ENCODE measurements around the gene PRKRA. TPM values are rescaled to one million over a fixed set of nuclear protein-coding genes. Genes with fewer than 3 reads are reported as not detected.

The PRKRA gene
- total RNA-seq, 6 experiments from 2014 or later: 11.2 to 20.5 (median 14.4) TPM

GRCh38 chr2:178418426-178418825 lies 32.5 kb downstream of the PRKRA start:
- DNase-seq (no peak), ATAC-seq (no peak)
- no peak overlapping the region for H3K27ac ChIP-seq
- H3K4me3 ChIP-seq: no peak overlapping the region
- no peaks in the 10 kb centered on the region for H3K9me3 ChIP-seq
- H3K27me3 ChIP-seq: no peaks in the 10 kb centered on the region
- no peaks in the 10 kb centered on the region for H3K4me1 ChIP-seq
- WGBS (ENCODE audit: insufficient coverage, low coverage, low lambda C conversion rate, missing lambda C conversion rate): 100% methylated on average over 1 of the region's 1 CpG
- TF ChIP-seq, protein P1, sequence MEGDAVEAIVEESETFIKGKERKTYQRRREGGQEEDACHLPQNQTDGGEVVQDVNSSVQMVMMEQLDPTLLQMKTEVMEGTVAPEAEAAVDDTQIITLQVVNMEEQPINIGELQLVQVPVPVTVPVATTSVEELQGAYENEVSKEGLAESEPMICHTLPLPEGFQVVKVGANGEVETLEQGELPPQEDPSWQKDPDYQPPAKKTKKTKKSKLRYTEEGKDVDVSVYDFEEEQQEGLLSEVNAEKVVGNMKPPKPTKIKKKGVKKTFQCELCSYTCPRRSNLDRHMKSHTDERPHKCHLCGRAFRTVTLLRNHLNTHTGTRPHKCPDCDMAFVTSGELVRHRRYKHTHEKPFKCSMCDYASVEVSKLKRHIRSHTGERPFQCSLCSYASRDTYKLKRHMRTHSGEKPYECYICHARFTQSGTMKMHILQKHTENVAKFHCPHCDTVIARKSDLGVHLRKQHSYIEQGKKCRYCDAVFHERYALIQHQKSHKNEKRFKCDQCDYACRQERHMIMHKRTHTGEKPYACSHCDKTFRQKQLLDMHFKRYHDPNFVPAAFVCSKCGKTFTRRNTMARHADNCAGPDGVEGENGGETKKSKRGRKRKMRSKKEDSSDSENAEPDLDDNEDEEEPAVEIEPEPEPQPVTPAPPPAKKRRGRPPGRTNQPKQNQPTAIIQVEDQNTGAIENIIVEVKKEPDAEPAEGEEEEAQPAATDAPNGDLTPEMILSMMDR (IDR thresholded peaks at IDR 0.05): no peak
- TF ChIP-seq POLR2A (IDR thresholded peaks at IDR 0.05): no peak
- no peaks in the 10 kb centered on the region for H3K36me3 ChIP-seq
- intact Hi-C loops (cut with DNase I): no loop called here

DNA sequence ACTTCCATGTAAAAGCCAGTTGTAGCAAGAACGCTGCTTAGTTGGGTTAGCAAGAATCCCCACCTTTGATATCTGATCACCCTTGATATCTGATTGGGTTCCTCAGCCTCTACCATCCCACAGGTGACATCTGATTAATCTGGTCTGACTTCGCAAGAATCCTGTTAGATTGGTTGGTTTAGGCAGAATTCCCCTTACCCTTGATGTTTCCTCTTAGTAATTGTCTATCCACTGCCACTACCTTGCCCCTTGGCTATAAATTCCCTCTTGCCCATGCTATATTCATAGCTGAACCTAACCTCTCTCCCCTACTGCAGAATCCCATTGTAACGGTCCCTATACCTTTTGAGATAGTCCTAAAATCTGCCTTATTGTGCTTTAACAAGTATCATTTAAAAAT lies 33.1 kb downstream of the PRKRA start:
- intact Hi-C loops (cut with DNase I): no loop called here
- H3K27me3 ChIP-seq: no peaks in the 10 kb centered on the region
- DNase-seq: no peak
- no peaks in the 10 kb centered on the region for H3K9me3 ChIP-seq
- no peak overlapping the region for H3K4me3 ChIP-seq
- H3K4me1 ChIP-seq: no peaks in the 10 kb centered on the region
- ATAC-seq: no peak
- TF ChIP-seq, protein P1 (IDR thresholded peaks at IDR 0.05): no peak
- no peak for TF ChIP-seq POLR2A (IDR thresholded peaks at IDR 0.05)
- 68% methylated on average over 2 of the region's 3 CpGs for WGBS (ENCODE audit: insufficient coverage, low coverage, low lambda C conversion rate, missing lambda C conversion rate)
- no peak overlapping the region for H3K27ac ChIP-seq
- no peaks in the 10 kb centered on the region for H3K36me3 ChIP-seq

DNA sequence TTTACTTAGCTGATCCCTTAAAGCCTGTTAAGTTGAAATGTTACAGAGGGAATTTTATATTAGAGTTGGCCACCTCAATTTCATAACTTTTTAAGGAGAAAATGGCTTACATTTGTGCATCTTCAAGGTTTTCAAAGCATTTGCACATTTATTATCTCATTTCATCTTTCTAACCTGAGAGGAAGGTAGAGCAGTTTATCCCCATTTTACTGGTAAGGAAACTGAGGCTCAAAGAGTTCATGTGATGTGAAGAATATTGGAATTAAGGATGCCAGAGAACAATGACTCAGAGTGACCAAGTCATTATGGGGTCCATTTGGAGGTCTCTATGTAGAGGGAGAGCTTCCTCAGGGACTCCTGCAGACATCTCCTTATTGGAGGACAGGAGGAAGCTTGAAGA lies 35.0 kb downstream of the PRKRA start:
- intact Hi-C loops (cut with DNase I): no loop called here
- H3K27me3 ChIP-seq: no peaks in the 10 kb centered on the region
- TF ChIP-seq, protein P1 (IDR thresholded peaks at IDR 0.05): no peak
- no peak for TF ChIP-seq POLR2A (IDR thresholded peaks at IDR 0.05)
- no peak overlapping the region for H3K27ac ChIP-seq
- ATAC-seq (no peak), DNase-seq (no peak)
- no peaks in the 10 kb centered on the region for H3K4me1 ChIP-seq
- H3K9me3 ChIP-seq: no peaks in the 10 kb centered on the region
- no peak overlapping the region for H3K4me3 ChIP-seq
- H3K36me3 ChIP-seq: no peaks in the 10 kb centered on the region

GRCh38 chr2:178414266-178415247 lies 36.4 kb downstream of the PRKRA start:
- ATAC-seq: peak; percentile 96 to 98 (median 96)
- peak overlapping the region; percentile 72 to 86 (median 83) for H3K27ac ChIP-seq
- H3K9me3 ChIP-seq: no peaks in the 10 kb centered on the region
- TF ChIP-seq POLR2A (IDR thresholded peaks at IDR 0.05): peak; percentile 21
- TF ChIP-seq, protein P1 (IDR thresholded peaks at IDR 0.05): peak; percentile 60 to 89 (median 86)
- intact Hi-C loops (cut with DNase I): no loop called here
- DNase-seq: peak; percentile 88 to 90 (median 89)
- no peaks in the 10 kb centered on the region for H3K27me3 ChIP-seq
- peak overlapping the region; percentile 60 to 69 (median 60) for H3K4me3 ChIP-seq
- H3K36me3 ChIP-seq: no peaks in the 10 kb centered on the region
- WGBS (ENCODE audit: insufficient coverage, low coverage, low lambda C conversion rate, missing lambda C conversion rate): 12% methylated on average over 21 of the region's 21 CpGs
- no peaks in the 10 kb centered on the region for H3K4me1 ChIP-seq
